HCT116 (cell line): ENCODE results near the gene CCDC154.

Experiments used
- EGR1 ChIP-seq: IDR thresholded peaks from 2 replicates; pipeline ENCODE4 v1.6.1; 2012; ENCODE audit warnings: low read depth
- EZH2 ChIP-seq: fragments of 200-600 bp; sonication (generic); IDR thresholded peaks from 2 replicates; pipeline ENCODE4 v1.6.1; 2017; ENCODE audit warnings: antibody characterized with exemption, mixed run types
- EZH2phosphoT487 ChIP-seq: fragments of 200-600 bp; IDR thresholded peaks from 2 replicates; pipeline ENCODE4 v1.6.1; 2018; ENCODE audit warnings: antibody characterized with exemption, borderline replicate concordance
- JUND ChIP-seq: IDR thresholded peaks from 2 replicates; pipeline ENCODE4 v1.6.1; 2012
- POLR2AphosphoS5 ChIP-seq: IDR thresholded peaks from 2 replicates; pipeline ENCODE4 v1.6.1; 2011; ENCODE audit warnings: mild to moderate bottlenecking, low read depth, low read length, moderate library complexity
- SP1 ChIP-seq: IDR thresholded peaks from 2 replicates; pipeline ENCODE4 v1.6.1; 2012; ENCODE audit warnings: low read depth
- TF ChIP-seq, protein P1 (sequence below), 3 experiments: fragments of 200-600 bp in 1 of 3; sonication (generic) in 1 of 3; IDR thresholded peaks in 2 of 3; conservative IDR thresholded peaks in 1 of 3; 2 replicates each; pipeline ENCODE4 v1.5.1; 2012 to 2017; ENCODE audit warnings: low read depth in 2 of 3, low read length in 2 of 3, antibody characterized with exemption in 1 of 3, borderline replicate concordance in 1 of 3, control low read depth in 1 of 3, mild to moderate bottlenecking in 1 of 3, mixed read lengths in 1 of 3, mixed run types in 1 of 3, moderate library complexity in 1 of 3; ENCODE audit not compliant: insufficient read depth in 1 of 3
- TF ChIP-seq, protein P2 (sequence below): IDR thresholded peaks from 2 replicates; pipeline ENCODE4 v1.6.1; 2012; ENCODE audit warnings: low read depth

DNA sequence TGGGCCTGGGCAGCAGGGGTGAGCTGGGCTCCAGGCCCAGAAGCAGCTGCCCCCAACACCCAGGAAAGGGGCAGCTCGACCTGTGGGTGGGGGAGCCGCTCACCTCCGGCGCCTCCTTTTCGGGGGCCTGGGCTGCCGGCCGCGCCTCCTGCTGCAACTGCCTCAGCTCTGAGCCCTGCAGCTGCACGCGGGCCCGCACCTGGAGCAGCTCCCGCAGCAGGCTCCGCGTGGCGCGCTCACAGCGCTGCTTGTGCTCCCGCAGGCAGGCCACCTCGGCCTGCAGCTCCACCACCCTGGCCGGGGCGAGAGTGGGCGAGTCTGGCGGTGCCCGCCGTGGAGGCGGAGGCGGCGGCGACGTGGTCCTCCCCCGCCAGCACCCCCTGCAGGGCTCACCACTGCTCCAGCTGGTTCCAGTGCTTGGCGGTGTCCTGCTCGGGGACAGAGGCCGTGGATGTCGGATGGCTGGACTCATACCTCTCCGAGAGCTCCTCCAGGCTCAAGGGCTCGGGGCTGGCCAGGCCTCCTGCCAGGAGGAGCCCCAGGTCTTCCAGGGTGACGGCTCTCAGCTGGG lies 868 bp downstream of the CCDC154 start:
- TF ChIP-seq EZH2phosphoT487 (no peak), EGR1 (no peak), POLR2AphosphoS5 (no peak), EZH2 (no peak), JUND (no peak), SP1 (no peak)
- TF ChIP-seq, protein P1, sequence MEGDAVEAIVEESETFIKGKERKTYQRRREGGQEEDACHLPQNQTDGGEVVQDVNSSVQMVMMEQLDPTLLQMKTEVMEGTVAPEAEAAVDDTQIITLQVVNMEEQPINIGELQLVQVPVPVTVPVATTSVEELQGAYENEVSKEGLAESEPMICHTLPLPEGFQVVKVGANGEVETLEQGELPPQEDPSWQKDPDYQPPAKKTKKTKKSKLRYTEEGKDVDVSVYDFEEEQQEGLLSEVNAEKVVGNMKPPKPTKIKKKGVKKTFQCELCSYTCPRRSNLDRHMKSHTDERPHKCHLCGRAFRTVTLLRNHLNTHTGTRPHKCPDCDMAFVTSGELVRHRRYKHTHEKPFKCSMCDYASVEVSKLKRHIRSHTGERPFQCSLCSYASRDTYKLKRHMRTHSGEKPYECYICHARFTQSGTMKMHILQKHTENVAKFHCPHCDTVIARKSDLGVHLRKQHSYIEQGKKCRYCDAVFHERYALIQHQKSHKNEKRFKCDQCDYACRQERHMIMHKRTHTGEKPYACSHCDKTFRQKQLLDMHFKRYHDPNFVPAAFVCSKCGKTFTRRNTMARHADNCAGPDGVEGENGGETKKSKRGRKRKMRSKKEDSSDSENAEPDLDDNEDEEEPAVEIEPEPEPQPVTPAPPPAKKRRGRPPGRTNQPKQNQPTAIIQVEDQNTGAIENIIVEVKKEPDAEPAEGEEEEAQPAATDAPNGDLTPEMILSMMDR (IDR thresholded peaks at IDR 0.05 in 2 of 3, conservative IDR thresholded peaks at IDR 0.05 in 1 of 3; ENCODE audit: borderline replicate concordance in 1 of 3, insufficient read depth in 1 of 3, low read depth in 2 of 3, low read length in 2 of 3), result no peak
- TF ChIP-seq, protein P2, sequence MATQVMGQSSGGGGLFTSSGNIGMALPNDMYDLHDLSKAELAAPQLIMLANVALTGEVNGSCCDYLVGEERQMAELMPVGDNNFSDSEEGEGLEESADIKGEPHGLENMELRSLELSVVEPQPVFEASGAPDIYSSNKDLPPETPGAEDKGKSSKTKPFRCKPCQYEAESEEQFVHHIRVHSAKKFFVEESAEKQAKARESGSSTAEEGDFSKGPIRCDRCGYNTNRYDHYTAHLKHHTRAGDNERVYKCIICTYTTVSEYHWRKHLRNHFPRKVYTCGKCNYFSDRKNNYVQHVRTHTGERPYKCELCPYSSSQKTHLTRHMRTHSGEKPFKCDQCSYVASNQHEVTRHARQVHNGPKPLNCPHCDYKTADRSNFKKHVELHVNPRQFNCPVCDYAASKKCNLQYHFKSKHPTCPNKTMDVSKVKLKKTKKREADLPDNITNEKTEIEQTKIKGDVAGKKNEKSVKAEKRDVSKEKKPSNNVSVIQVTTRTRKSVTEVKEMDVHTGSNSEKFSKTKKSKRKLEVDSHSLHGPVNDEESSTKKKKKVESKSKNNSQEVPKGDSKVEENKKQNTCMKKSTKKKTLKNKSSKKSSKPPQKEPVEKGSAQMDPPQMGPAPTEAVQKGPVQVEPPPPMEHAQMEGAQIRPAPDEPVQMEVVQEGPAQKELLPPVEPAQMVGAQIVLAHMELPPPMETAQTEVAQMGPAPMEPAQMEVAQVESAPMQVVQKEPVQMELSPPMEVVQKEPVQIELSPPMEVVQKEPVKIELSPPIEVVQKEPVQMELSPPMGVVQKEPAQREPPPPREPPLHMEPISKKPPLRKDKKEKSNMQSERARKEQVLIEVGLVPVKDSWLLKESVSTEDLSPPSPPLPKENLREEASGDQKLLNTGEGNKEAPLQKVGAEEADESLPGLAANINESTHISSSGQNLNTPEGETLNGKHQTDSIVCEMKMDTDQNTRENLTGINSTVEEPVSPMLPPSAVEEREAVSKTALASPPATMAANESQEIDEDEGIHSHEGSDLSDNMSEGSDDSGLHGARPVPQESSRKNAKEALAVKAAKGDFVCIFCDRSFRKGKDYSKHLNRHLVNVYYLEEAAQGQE, result no peak
